HG03565 (cell line): ENCODE data around the gene SLC8A3.

Experiments used
- ATAC-seq: cut with Tn5 transposase; IDR thresholded peaks from one replicate; pipeline ENCODE4 v1.9.1; 2021; ENCODE audit warnings: mild to moderate bottlenecking, moderate library complexity; ENCODE audit not compliant: unreplicated experiment

The SLC8A3 gene

GRCh38 chr14:70029296-70030132 lies 159.2 kb downstream of the SLC8A3 start:
- no peak for ATAC-seq

GRCh38 chr14:70027785-70028428 lies 160.8 kb downstream of the SLC8A3 start:
- ATAC-seq = no peak

GRCh38 chr14:70023871-70024270 lies 164.9 kb downstream of the SLC8A3 start:
- ATAC-seq = no peak

GRCh38 chr14:70022771-70023445 lies 165.8 kb downstream of the SLC8A3 start:
- ATAC-seq = no peak

- ATAC-seq = no peak
Observed at GRCh38 chr14:70021548-70022220, 167.1 kb downstream of the SLC8A3 start.

- ATAC-seq = no peak
Observed at GRCh38 chr14:70020352-70021170, 168.2 kb downstream of the SLC8A3 start.

- no peak for ATAC-seq
Observed at GRCh38 chr14:70019695-70020094, 169.1 kb downstream of the SLC8A3 start.

- no peak for ATAC-seq
Observed at GRCh38 chr14:70018713-70019211, 170.0 kb downstream of the SLC8A3 start.

- no peak for ATAC-seq
Observed at GRCh38 chr14:70018230-70018629, 170.5 kb downstream of the SLC8A3 start.

- ATAC-seq = no peak
Observed at GRCh38 chr14:70014406-70015095, 174.2 kb downstream of the SLC8A3 start.

GRCh38 chr14:70013271-70013873 lies 175.4 kb downstream of the SLC8A3 start:
- ATAC-seq = no peak

- ATAC-seq = no peak
Observed at GRCh38 chr14:70011708-70012107, 177.0 kb downstream of the SLC8A3 start.

- ATAC-seq = no peak
Observed at GRCh38 chr14:70011098-70011497, 177.7 kb downstream of the SLC8A3 start.

GRCh38 chr14:70009961-70010360 lies 178.8 kb downstream of the SLC8A3 start:
- ATAC-seq = no peak

- no peak for ATAC-seq
Observed at GRCh38 chr14:70008284-70009262, 180.2 kb downstream of the SLC8A3 start.

GRCh38 chr14:70006699-70007098 lies 182.1 kb downstream of the SLC8A3 start:
- ATAC-seq = no peak

GRCh38 chr14:70005281-70005805 lies 183.4 kb downstream of the SLC8A3 start:
- ATAC-seq = no peak

- no peak for ATAC-seq
Observed at GRCh38 chr14:70004791-70005190, 184.0 kb downstream of the SLC8A3 start.
